Bronchial epithelial cell (primary cell): ENCODE data around the gene POLN. TPM values are rescaled to one million over a fixed set of nuclear protein-coding genes. Genes with fewer than 3 reads are reported as not detected.

Source experiments
- DNase-seq: peaks from one replicate; pipeline ENCODE4 v3.0.0-alpha.2; 2010; ENCODE audit warnings: low read depth
- FAIRE-seq: peaks from 2 replicates; lab custom pipeline; 2011; peaks lifted over from hg19 to GRCh38; lab: Jason Lieb, UNC
- H3K27me3 ChIP-seq: 2 replicates; pipeline ENCODE4 v1.5.1; 2011; ENCODE audit warnings: low read length; ENCODE audit not compliant: control insufficient read depth, insufficient read depth
- H3K36me3 ChIP-seq: 2 replicates; pipeline ENCODE4 v1.5.1; 2011; ENCODE audit warnings: low read length; ENCODE audit not compliant: control insufficient read depth, insufficient read depth
- H3K4me3 ChIP-seq: 2 replicates; pipeline ENCODE4 v1.5.1; 2011; ENCODE audit warnings: mild to moderate bottlenecking, low read depth, low read length, control low read depth
- CTCF ChIP-seq: IDR thresholded peaks from 2 replicates; pipeline ENCODE4 v1.5.1; 2011; ENCODE audit warnings: mild to moderate bottlenecking, moderate library complexity, low read length, control low read depth, inconsistent platforms; ENCODE audit not compliant: insufficient read depth, severe bottlenecking
- total RNA-seq: library from RNA; depleted of rRNA; stranded (reverse); fragments of >200 nt; gene quantifications from 2 replicates; pipeline ENCODE4 v1.2.1, GENCODE V29; 2014

Gene POLN
- total RNA-seq, 1 donor from 2014 or later: 1.6 TPM

GRCh38 chr4:2288051-2288541 is 46.2 kb upstream of the POLN start:
- DNase-seq (no peak), FAIRE-seq (no peak)
- Histone ChIP-seq H3K4me3 (no peak overlapping the region), H3K27me3 (peaks cover 2% of the 10 kb centered on the region), H3K36me3 (no peaks in the 10 kb centered on the region)
- no peak for TF ChIP-seq CTCF

GRCh38 chr4:2287594-2287915 is 45.6 kb upstream of the POLN start:
- FAIRE-seq (no peak), DNase-seq (no peak)
- TF ChIP-seq CTCF: no peak
- H3K36me3 ChIP-seq: no peaks in the 10 kb centered on the region
- H3K27me3 ChIP-seq: peaks cover 2% of the 10 kb centered on the region
- no peak overlapping the region for H3K4me3 ChIP-seq

GRCh38 chr4:2286904-2287593 is 45.1 kb upstream of the POLN start:
- DNase-seq (no peak), FAIRE-seq (peak; percentile 47)

GRCh38 chr4:2285613-2286381 is 43.9 kb upstream of the POLN start:
- DNase-seq (no peak), FAIRE-seq (no peak)
- Histone ChIP-seq H3K27me3 (peaks cover 2% of the 10 kb centered on the region), H3K36me3 (no peaks in the 10 kb centered on the region), H3K4me3 (no peak overlapping the region)
- TF ChIP-seq CTCF: no peak

More at GRCh38 chr4:2286904-2287593, 45.1 kb upstream of the POLN start:
- H3K27me3 ChIP-seq: peaks cover 2% of the 10 kb centered on the region
- TF ChIP-seq CTCF: no peak
- no peaks in the 10 kb centered on the region for H3K36me3 ChIP-seq
- no peak overlapping the region for H3K4me3 ChIP-seq

GRCh38 chr4:2284934-2285612 is 43.2 kb upstream of the POLN start:
- Histone ChIP-seq H3K36me3 (no peaks in the 10 kb centered on the region), H3K4me3 (no peak overlapping the region), H3K27me3 (peaks cover 2% of the 10 kb centered on the region)
- DNase-seq (peak; percentile 58), FAIRE-seq (peak; percentile 81)
- TF ChIP-seq CTCF: no peak
